ENCODE measurements around the gene NUMA1. TPM values are rescaled to one million over a fixed set of nuclear protein-coding genes. Genes with fewer than 3 reads are reported as not detected.

NUMA1 gene
- total RNA-seq, 2 donors from 2014 or later, result 130 to 132 TPM

GRCh38 chr11:71979094-71979493 lies 101.2 kb downstream of the NUMA1 start:
- no peaks in the 10 kb centered on the region for H3K4me1 ChIP-seq (ENCODE audit: control insufficient read depth, insufficient read depth, low read length)
- H3K36me3 Mint-ChIP-seq (ENCODE audit: low read depth), result peaks cover 61% of the 10 kb centered on the region
- DNase-seq, result no peak
- no peak overlapping the region for H3K4me3 ChIP-seq (ENCODE audit: low read length)
- peaks cover 7% of the 10 kb centered on the region for H3K9me3 ChIP-seq (ENCODE audit: control insufficient read depth, low read length)
- H3K4me1 Mint-ChIP-seq, result no peaks in the 10 kb centered on the region
- no peak overlapping the region for H3K27ac ChIP-seq (ENCODE audit: low read depth, low read length)
- no peak overlapping the region for H3K9ac ChIP-seq (ENCODE audit: extremely low read depth, low read length, poor library complexity, severe bottlenecking)
- no peak overlapping the region for H3K4me3 Mint-ChIP-seq
- no peaks in the 10 kb centered on the region for H3K27me3 ChIP-seq (ENCODE audit: control insufficient read depth, insufficient read depth, low read length, poor library complexity, severe bottlenecking)
- no peak overlapping the region for H3K27ac Mint-ChIP-seq
- H3K36me3 ChIP-seq (ENCODE audit: control insufficient read depth, insufficient read depth, low read length), result peaks cover 59% of the 10 kb centered on the region
- TF ChIP-seq, protein P1, sequence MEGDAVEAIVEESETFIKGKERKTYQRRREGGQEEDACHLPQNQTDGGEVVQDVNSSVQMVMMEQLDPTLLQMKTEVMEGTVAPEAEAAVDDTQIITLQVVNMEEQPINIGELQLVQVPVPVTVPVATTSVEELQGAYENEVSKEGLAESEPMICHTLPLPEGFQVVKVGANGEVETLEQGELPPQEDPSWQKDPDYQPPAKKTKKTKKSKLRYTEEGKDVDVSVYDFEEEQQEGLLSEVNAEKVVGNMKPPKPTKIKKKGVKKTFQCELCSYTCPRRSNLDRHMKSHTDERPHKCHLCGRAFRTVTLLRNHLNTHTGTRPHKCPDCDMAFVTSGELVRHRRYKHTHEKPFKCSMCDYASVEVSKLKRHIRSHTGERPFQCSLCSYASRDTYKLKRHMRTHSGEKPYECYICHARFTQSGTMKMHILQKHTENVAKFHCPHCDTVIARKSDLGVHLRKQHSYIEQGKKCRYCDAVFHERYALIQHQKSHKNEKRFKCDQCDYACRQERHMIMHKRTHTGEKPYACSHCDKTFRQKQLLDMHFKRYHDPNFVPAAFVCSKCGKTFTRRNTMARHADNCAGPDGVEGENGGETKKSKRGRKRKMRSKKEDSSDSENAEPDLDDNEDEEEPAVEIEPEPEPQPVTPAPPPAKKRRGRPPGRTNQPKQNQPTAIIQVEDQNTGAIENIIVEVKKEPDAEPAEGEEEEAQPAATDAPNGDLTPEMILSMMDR (conservative IDR thresholded peaks at IDR 0.05), result no peak
- 98 to 100% methylated on average over 3 to 4 of the region's 4 CpGs for WGBS, 2 experiments (ENCODE audit: insufficient coverage in 1 of 2, insufficient read length in 1 of 2)
- H3K27me3 Mint-ChIP-seq (ENCODE audit: insufficient read depth), result no peaks in the 10 kb centered on the region
- no peaks in the 10 kb centered on the region for H3K9me3 Mint-ChIP-seq

DNA sequence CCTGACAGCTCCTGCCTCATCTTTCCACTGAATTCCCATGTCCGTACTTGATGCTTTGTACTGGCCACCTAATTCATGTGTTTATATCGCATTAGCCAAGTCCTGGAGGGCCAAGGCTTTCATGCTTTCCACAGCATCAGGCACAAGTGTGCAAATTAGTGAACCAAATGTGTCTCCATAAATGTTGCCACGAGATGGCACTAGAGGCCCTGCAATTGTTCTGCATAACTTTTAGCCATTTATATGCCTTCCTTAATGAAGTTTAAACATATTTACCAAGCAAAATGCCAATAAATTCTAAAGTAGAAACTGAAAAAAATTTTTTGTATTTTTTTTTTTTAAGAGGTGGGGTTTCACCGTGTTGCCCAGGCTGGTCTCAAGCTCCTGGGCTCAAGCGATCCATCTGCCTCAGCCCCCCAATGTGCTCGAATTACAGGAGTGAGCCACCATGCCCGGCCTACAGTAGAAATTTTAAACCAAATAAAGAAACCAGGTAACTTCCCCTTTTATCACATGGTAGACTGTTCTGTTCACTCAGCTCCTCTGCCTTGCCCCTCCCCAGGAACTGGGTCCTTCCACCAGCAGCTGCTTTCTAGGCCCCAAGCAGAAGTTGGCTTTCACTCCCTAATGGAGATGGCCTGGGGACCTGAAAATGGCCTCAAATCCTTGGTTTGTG lies 102.5 kb downstream of the NUMA1 start:
- Histone ChIP-seq H3K36me3 (ENCODE audit: control insufficient read depth, insufficient read depth, low read length) (peaks cover 48% of the 10 kb centered on the region), H3K4me3 (ENCODE audit: low read length) (no peak overlapping the region), H3K27me3 (ENCODE audit: control insufficient read depth, insufficient read depth, low read length, poor library complexity, severe bottlenecking) (no peaks in the 10 kb centered on the region), H3K27ac (ENCODE audit: low read depth, low read length) (no peak overlapping the region), H3K9me3 (ENCODE audit: control insufficient read depth, low read length) (no peaks in the 10 kb centered on the region), H3K9ac (ENCODE audit: extremely low read depth, low read length, poor library complexity, severe bottlenecking) (no peak overlapping the region), H3K4me1 (ENCODE audit: control insufficient read depth, insufficient read depth, low read length) (no peaks in the 10 kb centered on the region)
- Mint-ChIP-seq H3K27me3 (ENCODE audit: insufficient read depth) (no peaks in the 10 kb centered on the region), H3K4me1 (no peaks in the 10 kb centered on the region), H3K36me3 (ENCODE audit: low read depth) (peaks cover 50% of the 10 kb centered on the region), H3K4me3 (no peak overlapping the region), H3K27ac (no peak overlapping the region), H3K9me3 (no peaks in the 10 kb centered on the region)
- 76 to 80% methylated on average over 5 to 7 of the region's 7 CpGs for WGBS, 2 experiments (ENCODE audit: insufficient coverage in 1 of 2, insufficient read length in 1 of 2)
- peak; percentile 69 for DNase-seq
- TF ChIP-seq, protein P1 (conservative IDR thresholded peaks at IDR 0.05), result peak; percentile 78

- H3K9me3 Mint-ChIP-seq, result no peaks in the 10 kb centered on the region
- no peak for DNase-seq
- WGBS, 2 experiments (ENCODE audit: insufficient coverage in 1 of 2, insufficient read length in 1 of 2), result 88% methylated on average over 1 of the region's 1 CpG; no CpG with 5 or more reads in 1 of the 2 experiments
- H3K4me3 Mint-ChIP-seq, result no peak overlapping the region
- no peaks in the 10 kb centered on the region for H3K4me1 Mint-ChIP-seq
- Histone ChIP-seq H3K27ac (ENCODE audit: low read depth, low read length) (no peak overlapping the region), H3K9me3 (ENCODE audit: control insufficient read depth, low read length) (no peaks in the 10 kb centered on the region), H3K4me3 (ENCODE audit: low read length) (no peak overlapping the region), H3K4me1 (ENCODE audit: control insufficient read depth, insufficient read depth, low read length) (no peaks in the 10 kb centered on the region), H3K9ac (ENCODE audit: extremely low read depth, low read length, poor library complexity, severe bottlenecking) (no peak overlapping the region), H3K27me3 (ENCODE audit: control insufficient read depth, insufficient read depth, low read length, poor library complexity, severe bottlenecking) (no peaks in the 10 kb centered on the region), H3K36me3 (ENCODE audit: control insufficient read depth, insufficient read depth, low read length) (peaks cover 40% of the 10 kb centered on the region)
- peaks cover 51% of the 10 kb centered on the region for H3K36me3 Mint-ChIP-seq (ENCODE audit: low read depth)
- H3K27me3 Mint-ChIP-seq (ENCODE audit: insufficient read depth), result no peaks in the 10 kb centered on the region
- TF ChIP-seq, protein P1 (conservative IDR thresholded peaks at IDR 0.05), result no peak
- no peak overlapping the region for H3K27ac Mint-ChIP-seq
These were observed 103.3 kb downstream of the NUMA1 start for GRCh38 chr11:71977090-71977489.
